Jurkat, Clone E6-1 (cell line): ENCODE measurements around the gene KCNT1.
A peak's percentile ranks its signal among the peaks of the same experiment; 100 is the strongest.

Experiments
- DNase-seq: peaks from one replicate; pipeline ENCODE4 v3.0.0-alpha.2; 2011; ENCODE audit warnings: low read depth, low spot score
- H3K4me3 ChIP-seq: 2 replicates; pipeline ENCODE4 v1.5.1; 2011; ENCODE audit warnings: mild to moderate bottlenecking, low read length, control low read depth, moderate library complexity

Gene KCNT1

GRCh38 chr9:135756576-135756975, 54.6 kb downstream of the KCNT1 start:
- H3K4me3 ChIP-seq = no peak overlapping the region
- no peak for DNase-seq

DNA sequence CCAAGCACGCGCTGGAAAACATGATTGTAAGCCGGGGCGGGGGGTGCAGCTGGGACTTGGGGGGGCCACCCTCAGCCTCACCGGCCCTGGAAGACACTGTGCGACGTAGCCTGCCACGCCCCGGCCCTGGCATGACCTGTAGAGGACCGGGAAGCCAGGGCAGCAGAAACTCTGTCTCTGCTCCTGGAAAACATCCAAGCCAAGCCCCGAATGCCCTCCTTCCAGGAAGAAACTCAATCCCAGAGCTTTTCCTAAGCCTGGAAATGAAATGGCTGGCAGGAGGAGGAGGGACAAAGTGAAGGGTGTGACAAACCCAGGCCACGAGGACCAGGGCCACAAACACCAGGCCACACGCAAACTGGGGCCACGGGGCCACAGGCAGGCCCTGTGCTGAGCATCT, 55.4 kb downstream of the KCNT1 start:
- no peak overlapping the region for H3K4me3 ChIP-seq
- no peak for DNase-seq

DNA sequence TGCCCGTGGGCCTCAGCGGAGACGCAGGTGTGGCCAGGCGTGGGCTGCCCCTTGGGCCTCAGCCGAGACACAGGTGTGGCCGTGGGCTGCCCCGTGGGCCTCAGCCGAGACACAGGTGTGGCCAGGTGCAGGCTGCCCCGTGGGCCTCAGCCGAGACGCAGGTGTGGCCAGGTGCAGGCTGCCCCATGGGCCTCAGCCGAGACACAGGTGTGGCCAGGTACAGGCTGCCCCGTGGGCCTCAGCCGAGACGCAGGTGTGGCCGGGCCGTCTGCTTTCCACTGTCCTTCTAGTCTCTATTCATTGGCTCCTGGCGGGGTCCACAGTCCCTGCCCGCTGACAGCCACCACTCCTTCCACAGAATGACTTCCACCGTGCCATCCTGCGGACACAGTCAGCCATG, 56.1 kb downstream of the KCNT1 start:
- DNase-seq = no peak
- no peak overlapping the region for H3K4me3 ChIP-seq

GRCh38 chr9:135758870-135759269, 56.9 kb downstream of the KCNT1 start:
- DNase-seq = no peak
- no peak overlapping the region for H3K4me3 ChIP-seq

DNA sequence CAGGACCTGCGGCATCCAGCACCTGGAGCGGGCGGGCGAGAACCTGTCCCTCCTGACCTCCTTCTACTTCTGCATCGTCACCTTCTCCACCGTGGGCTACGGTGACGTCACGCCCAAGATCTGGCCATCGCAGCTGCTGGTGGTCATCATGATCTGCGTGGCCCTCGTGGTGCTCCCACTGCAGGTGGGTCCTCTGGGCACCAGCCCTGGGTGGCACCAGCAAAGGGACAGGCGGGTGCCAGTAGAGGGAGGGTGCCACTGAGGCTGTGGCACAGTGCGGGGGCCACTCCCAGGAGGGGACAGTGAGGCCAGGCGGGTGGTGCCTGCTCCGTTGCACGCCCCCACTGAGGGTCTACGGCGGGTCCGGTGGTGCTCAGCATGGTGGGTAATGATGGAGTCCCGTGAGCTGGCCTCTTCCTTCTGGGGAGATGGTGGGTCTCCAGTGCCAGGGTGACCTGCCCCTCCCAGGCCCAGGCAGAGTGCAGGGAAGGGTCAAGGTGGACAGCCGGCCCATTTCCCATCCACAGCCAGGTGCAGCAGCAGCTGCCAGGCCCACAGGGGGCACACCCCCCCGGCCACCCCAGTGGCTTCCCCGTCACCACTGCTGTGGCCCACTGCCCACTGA, 57.8 kb downstream of the KCNT1 start:
- DNase-seq = no peak
- H3K4me3 ChIP-seq = no peak overlapping the region

GRCh38 chr9:135760465-135760864, 58.5 kb downstream of the KCNT1 start:
- no peak overlapping the region for H3K4me3 ChIP-seq
- no peak for DNase-seq

DNA sequence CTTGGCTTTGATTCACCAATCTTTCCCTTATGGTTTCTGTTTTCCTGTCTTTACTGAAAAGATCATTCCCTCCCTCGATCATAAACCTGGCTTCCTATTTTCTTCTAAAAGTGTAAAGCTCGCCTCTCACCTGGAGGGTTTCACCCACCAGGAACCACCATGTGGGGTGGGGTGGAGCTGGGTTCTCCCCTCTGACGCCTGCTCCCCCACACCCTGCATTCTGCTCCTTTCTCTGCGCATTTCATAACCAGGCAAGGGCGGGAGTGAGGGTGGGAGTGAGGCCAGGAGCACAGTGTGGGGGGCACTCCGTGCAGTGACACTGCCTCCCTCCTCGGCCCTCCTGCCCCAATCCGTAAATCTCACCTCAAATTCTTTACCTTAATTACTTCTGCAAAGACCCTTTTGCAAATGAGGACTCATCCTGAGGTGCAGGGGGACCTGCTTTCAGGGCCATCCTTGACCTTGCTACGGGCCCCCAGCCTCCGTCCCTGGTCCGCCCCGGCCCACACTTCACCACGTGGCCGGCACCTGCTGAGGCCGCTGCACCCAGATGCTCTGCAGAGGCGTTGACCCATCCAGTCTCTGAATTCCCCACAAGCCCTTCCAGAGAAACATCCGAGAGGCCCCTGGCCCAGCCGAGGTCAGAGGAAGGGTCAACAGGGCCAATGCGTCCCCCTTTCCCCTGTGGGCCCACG, 59.3 kb downstream of the KCNT1 start:
- no peak for DNase-seq
- no peak overlapping the region for H3K4me3 ChIP-seq

DNA sequence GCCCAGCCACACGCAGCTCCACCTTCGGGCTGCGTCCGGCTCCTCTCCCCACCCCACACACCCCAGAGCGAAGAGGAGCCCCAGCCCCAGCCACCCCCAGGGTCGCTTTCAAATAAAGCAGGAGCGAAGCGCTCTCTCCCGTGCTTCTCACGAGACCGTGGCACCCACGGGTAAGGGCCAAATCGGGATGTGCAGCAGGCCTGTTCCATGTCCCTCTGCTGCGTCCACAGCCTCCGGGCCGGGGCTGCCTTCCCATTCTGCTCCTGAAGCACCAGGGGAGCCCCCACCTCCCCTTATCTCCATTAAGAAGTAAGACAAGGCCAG, 59.8 kb downstream of the KCNT1 start:
- DNase-seq = no peak
- H3K4me3 ChIP-seq = no peak overlapping the region

GRCh38 chr9:135762921-135763320, 60.9 kb downstream of the KCNT1 start:
- no peak overlapping the region for H3K4me3 ChIP-seq
- DNase-seq = no peak

GRCh38 chr9:135763716-135764446, 61.9 kb downstream of the KCNT1 start:
- no peak for DNase-seq

GRCh38 chr9:135764731-135765130, 62.7 kb downstream of the KCNT1 start:
- no peak for DNase-seq
- no peak overlapping the region for H3K4me3 ChIP-seq

More at GRCh38 chr9:135763716-135764446, 61.9 kb downstream of the KCNT1 start:
- no peak overlapping the region for H3K4me3 ChIP-seq

GRCh38 chr9:135765416-135765815, 63.4 kb downstream of the KCNT1 start:
- no peak for DNase-seq
- H3K4me3 ChIP-seq = no peak overlapping the region

DNA sequence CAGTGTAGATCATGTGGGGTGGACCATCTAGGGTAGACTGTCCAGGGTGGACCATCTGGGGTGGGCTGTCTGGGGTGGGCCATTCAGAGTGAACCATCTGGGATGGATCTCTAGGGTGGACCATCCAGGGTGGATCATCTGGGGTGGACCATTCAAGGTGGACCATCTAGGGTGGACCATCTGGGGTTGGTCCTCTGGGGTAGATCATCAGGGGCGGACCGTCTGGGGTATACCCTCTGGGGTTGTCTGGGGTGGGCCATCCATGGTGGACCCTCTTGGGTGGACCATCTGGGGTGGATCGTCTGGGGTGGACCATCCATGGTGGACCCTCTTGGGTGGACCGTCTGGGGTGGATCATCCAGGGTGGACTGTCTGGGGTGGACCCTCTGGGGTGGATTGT, 64.3 kb downstream of the KCNT1 start:
- no peak for DNase-seq
- no peak overlapping the region for H3K4me3 ChIP-seq

DNA sequence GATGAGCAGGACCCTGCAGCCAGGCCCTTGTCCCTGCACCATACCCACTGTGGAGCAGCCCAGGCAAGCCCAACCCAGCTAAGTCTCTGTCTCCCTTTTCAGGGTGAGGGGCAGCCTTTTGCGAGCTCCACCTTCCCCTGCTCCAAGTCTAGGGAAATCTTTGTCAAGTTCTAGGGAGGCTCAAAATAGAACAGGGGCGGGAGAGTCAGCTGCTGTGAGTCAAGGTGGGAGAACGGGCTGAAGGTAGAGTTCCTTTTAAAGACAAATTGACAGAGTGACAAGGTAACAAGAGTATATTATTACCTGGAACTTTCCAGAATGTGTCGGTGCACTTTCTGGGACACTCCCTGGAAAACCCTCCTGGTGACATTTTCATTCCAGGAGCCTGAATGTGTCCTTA, 64.7 kb downstream of the KCNT1 start:
- no peak overlapping the region for H3K4me3 ChIP-seq
- DNase-seq = no peak

- DNase-seq = no peak
Observed at GRCh38 chr9:135768516-135769218, 66.7 kb downstream of the KCNT1 start.

DNA sequence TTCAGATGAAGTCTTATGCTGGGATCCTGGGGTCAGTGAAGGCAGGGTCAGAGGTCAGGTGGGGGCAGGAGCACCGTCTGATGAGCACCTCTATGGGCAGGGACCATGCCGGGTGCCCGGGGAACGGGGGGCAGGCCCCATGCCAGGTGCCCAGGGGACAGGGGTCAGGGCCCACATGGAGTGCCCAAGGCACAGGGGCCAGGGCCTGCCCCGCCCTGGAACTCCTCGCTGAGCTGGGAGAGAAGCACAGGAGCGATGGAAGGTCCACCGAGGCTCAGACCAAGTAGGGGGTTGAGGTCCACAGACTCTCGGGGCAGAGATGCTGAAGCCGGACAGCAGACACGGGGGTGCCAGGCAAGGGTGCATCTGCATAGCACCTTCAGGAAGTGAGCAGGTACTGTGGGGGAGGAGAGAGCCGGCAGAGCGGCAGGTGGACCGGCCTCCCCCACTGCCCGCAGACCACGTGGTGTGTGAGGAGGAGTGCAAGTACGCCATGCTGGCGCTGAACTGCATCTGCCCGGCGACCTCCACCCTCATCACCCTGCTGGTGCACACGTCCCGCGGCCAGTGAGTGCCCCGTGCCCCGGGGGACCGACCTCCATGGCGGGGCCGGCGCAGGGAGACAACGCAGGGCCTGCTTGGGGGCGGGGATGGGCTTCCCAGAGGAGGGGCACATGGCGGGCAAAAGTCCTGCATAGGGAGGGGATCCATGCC, 67.7 kb downstream of the KCNT1 start:
- DNase-seq = no peak
- no peak overlapping the region for H3K4me3 ChIP-seq

More at GRCh38 chr9:135768516-135769218, 66.7 kb downstream of the KCNT1 start:
- H3K4me3 ChIP-seq = no peak overlapping the region

GRCh38 chr9:135770203-135770535, 68.2 kb downstream of the KCNT1 start:
- DNase-seq = peak; percentile 62
- H3K4me3 ChIP-seq = no peak overlapping the region

GRCh38 chr9:135770771-135771170, 68.8 kb downstream of the KCNT1 start:
- DNase-seq = no peak
- H3K4me3 ChIP-seq = no peak overlapping the region

- no peak overlapping the region for H3K4me3 ChIP-seq
- DNase-seq = no peak
Observed at GRCh38 chr9:135771401-135772051, 69.5 kb downstream of the KCNT1 start.
